ENCODE measurements around the gene POC1B.

GRCh38 chr12:89418228-89418910 lies 107.5 kb downstream of the POC1B start:
- no peak for TF ChIP-seq POLR2AphosphoS5 (IDR thresholded peaks at IDR 0.05; ENCODE audit: borderline replicate concordance, low read depth, low read length)
- no peak for TF ChIP-seq EZH2 (IDR thresholded peaks at IDR 0.05)
